Endothelial cell of umbilical vein (primary cell): ENCODE data around the gene MSX2. TPM values are rescaled to one million over a fixed set of nuclear protein-coding genes. Genes with fewer than 3 reads are reported as not detected.

ENCODE experiments used
- BruUV-seq: library from RNA; stranded (reverse); fragments of 400-500 nt; replicated peaks from 2 replicates; lab custom pipeline; 2021; lab: Mats Ljungman, UMichigan
- CTCF ChIA-PET: fragments of 300-600, 350-600 bp; sonication (Branson Sonifier 250); formaldehyde crosslinking; loops from one replicate; lab custom pipeline; 2021; ENCODE audit warnings: antibody characterized with exemption, inconsistent platforms; lab: Charles Lee
- POLR2A ChIA-PET: fragments of 300-600, 350-600 bp; sonication (Branson Sonifier 250); formaldehyde crosslinking; loops from one replicate; lab custom pipeline; 2021; ENCODE audit warnings: antibody characterized with exemption, inconsistent platforms; lab: Charles Lee
- DNase-seq: peaks from one replicate; pipeline ENCODE4 v3.0.0-alpha.2; 2011; ENCODE audit warnings: low read depth, low spot score
- FAIRE-seq: peaks from 2 replicates; lab custom pipeline; 2011; peaks lifted over from hg19 to GRCh38; lab: Jason Lieb, UNC
- H2AFZ ChIP-seq: 2 replicates; pipeline ENCODE4 v1.6.0; 2012; ENCODE audit warnings: low read depth, low read length, control low read depth, inconsistent platforms
- H3K27ac ChIP-seq: 2 replicates; pipeline ENCODE4 v1.5.1; 2011; ENCODE audit warnings: low read depth, mild to moderate bottlenecking, control low read depth, low read length, moderate library complexity; ENCODE audit not compliant: insufficient read depth
- H3K27me3 ChIP-seq, 2 experiments: 2 replicates each; pipeline versions ENCODE4 v1.6.0 to v1.6.1; 2011; ENCODE audit warnings: low read length in 2 of 2, mixed read lengths in 1 of 2; ENCODE audit not compliant: control insufficient read depth in 2 of 2, insufficient read depth in 2 of 2
- H3K36me3 ChIP-seq, 2 experiments: 2 replicates in 1 of 2; 3 replicates in 1 of 2; pipeline ENCODE4 v1.5.1; 2011; ENCODE audit warnings: low read length in 2 of 2, mild to moderate bottlenecking in 1 of 2, moderate library complexity in 1 of 2; ENCODE audit not compliant: control insufficient read depth in 2 of 2, insufficient read depth in 2 of 2; ENCODE audit errors: extremely low read depth in 1 of 2
- H3K4me1 ChIP-seq: 3 replicates; pipeline ENCODE4 v1.5.1; 2011; ENCODE audit warnings: mild to moderate bottlenecking, low read length; ENCODE audit not compliant: control insufficient read depth, insufficient read depth; ENCODE audit errors: extremely low read depth
- H3K4me2 ChIP-seq: 2 replicates; pipeline ENCODE4 v1.6.1; 2011; ENCODE audit warnings: low read length, control low read depth, mixed read lengths; ENCODE audit not compliant: insufficient read depth
- H3K4me3 ChIP-seq, 3 experiments: fragments of 200-600 bp in 1 of 3; sonication (generic), shearing (Covaris generic) in 1 of 3; replicated peaks in 1 of 3; 2 replicates each; pipeline ENCODE4 v1.5.1; 2011 to 2016; ENCODE audit warnings: control low read depth in 3 of 3, low read length in 3 of 3, mild to moderate bottlenecking in 2 of 3, inconsistent platforms in 1 of 3, low read depth in 1 of 3, moderate library complexity in 1 of 3; ENCODE audit not compliant: insufficient read depth in 1 of 3
- H3K79me2 ChIP-seq: 2 replicates; pipeline ENCODE4 v1.6.0; 2012; ENCODE audit warnings: low read length, inconsistent platforms; ENCODE audit not compliant: control insufficient read depth, insufficient read depth
- H3K9ac ChIP-seq: replicated peaks from 2 replicates; pipeline ENCODE3; 2011; ENCODE audit warnings: low read length, control low read depth; ENCODE audit not compliant: insufficient read depth; ENCODE audit errors: extremely low read depth
- H3K9me1 ChIP-seq: replicated peaks from 3 replicates; pipeline ENCODE4 v1.6.0; 2011; ENCODE audit warnings: mild to moderate bottlenecking, low read length; ENCODE audit not compliant: control insufficient read depth, insufficient read depth; ENCODE audit errors: extremely low read depth
- H3K9me3 ChIP-seq: replicated peaks from 2 replicates; pipeline ENCODE4 v1.5.1; 2012; ENCODE audit warnings: low read length, inconsistent platforms; ENCODE audit not compliant: control insufficient read depth, insufficient read depth
- H4K20me1 ChIP-seq: replicated peaks from 2 replicates; pipeline ENCODE3; 2011; ENCODE audit warnings: mild to moderate bottlenecking, low read length; ENCODE audit not compliant: control insufficient read depth, insufficient read depth; ENCODE audit errors: extremely low read depth
- EZH2 ChIP-seq: IDR thresholded peaks from 2 replicates; pipeline ENCODE4 v1.6.1; 2012; ENCODE audit warnings: borderline replicate concordance, low read depth, mild to moderate bottlenecking, moderate library complexity, low read length, inconsistent platforms; ENCODE audit not compliant: severe bottlenecking
- FOS ChIP-seq: IDR thresholded peaks from 2 replicates; pipeline ENCODE4 v1.6.1; 2011; ENCODE audit warnings: mild to moderate bottlenecking, low read length, moderate library complexity, borderline replicate concordance; ENCODE audit not compliant: insufficient read depth
- GATA2 ChIP-seq: IDR thresholded peaks from 2 replicates; pipeline ENCODE4 v1.7.0; 2011; ENCODE audit warnings: low read depth, mild to moderate bottlenecking, moderate library complexity, mixed read lengths, low read length; ENCODE audit not compliant: insufficient read length, insufficient read depth
- JUN ChIP-seq: IDR thresholded peaks from 2 replicates; pipeline ENCODE4 v1.6.1; 2011; ENCODE audit warnings: borderline replicate concordance, low read depth; ENCODE audit not compliant: insufficient read length, insufficient read depth
- MAX ChIP-seq: IDR thresholded peaks from 2 replicates; pipeline ENCODE4 v1.6.1; 2011; ENCODE audit not compliant: insufficient read depth, insufficient read length
- MYC ChIP-seq: IDR thresholded peaks from one replicate; pipeline ENCODE4 v1.6.1; 2011; ENCODE audit warnings: mild to moderate bottlenecking, low read depth, low read length
- POLR2A ChIP-seq: IDR thresholded peaks from 2 replicates; pipeline ENCODE4 v1.6.1; 2012; ENCODE audit warnings: low read depth, mild to moderate bottlenecking, control low read depth, low read length
- POLR2AphosphoS5 ChIP-seq: IDR thresholded peaks from 2 replicates; pipeline ENCODE4 v1.6.1; 2012; ENCODE audit warnings: low read depth, mild to moderate bottlenecking, control low read depth, low read length, moderate library complexity; ENCODE audit not compliant: insufficient read depth
- dilution Hi-C: fragments of 300-500 bp; cut with MboI; formaldehyde crosslinking; loops from one replicate; pipeline ENCODE4 v1.15.0; 2019; ENCODE audit warnings: low sequenced_read_pairs; ENCODE audit not compliant: extremely low pct_ligation_motif_present
- intact Hi-C: fragments of 100-400 bp; cut with micrococcal nuclease; formaldehyde crosslinking; loops from one replicate; pipeline ENCODE4 v1.10.0; 2022
- polyA plus RNA-seq, 4 experiments: library from polyadenylated mRNA; depleted of rRNA in 3 of 4; stranded (reverse) in 3 of 4; unstranded in 1 of 4; fragments of >200 nt; gene quantifications; 2 replicates each; pipeline versions ENCODE4 v1.2.1 to v1.2.3, GENCODE V29; 2011 to 2012; ENCODE audit warnings: missing spikeins in 1 of 4
- total RNA-seq: library from RNA; stranded (reverse); gene quantifications from 2 replicates; pipeline ENCODE4 v1.2.3, GENCODE V29; 2021
- TF ChIP-seq, protein P1 (sequence below), 2 donors: IDR thresholded peaks; 1 replicate in 1 of 2; 2 replicates in 1 of 2; pipeline ENCODE4 v1.5.1; 2011; ENCODE audit warnings: low read length in 2 of 2, mild to moderate bottlenecking in 2 of 2, moderate library complexity in 2 of 2, control low read depth in 1 of 2, inconsistent platforms in 1 of 2, low read depth in 1 of 2; ENCODE audit not compliant: insufficient read depth in 1 of 2; ENCODE audit errors: extremely low read depth in 1 of 2

MSX2 gene
- total and polyA plus RNA-seq, 2 donors (not counting 3 experiments of a cell fraction or from before 2014, with no cell fraction given) = not detected

DNA sequence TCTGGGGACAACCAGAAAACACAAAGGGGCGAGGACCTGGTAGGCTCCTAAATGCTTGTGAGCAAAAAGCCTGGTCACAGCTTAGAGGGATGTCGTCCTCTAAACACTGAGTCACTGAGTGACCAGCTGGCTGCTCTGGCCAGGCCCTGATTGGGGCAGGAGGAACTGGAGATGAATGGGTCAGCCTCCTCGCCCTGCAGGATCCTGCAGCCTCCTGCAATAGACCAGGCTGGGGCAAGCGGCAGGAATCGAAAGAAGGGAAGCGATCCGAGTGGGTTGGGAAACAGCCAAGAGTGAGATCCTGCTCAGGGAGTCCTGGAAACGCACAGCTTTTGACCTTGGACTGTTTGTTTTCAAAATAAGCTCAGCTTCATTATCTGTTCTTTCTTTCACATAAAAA is 34.1 kb upstream of the MSX2 start:
- FAIRE-seq (no peak), DNase-seq (no peak)
- intact Hi-C loops (no loop called here), dilution Hi-C loops (no loop called here)
- no peaks in the 10 kb centered on the region for H3K4me1 ChIP-seq
- no peaks in the 10 kb centered on the region for H3K9me3 ChIP-seq
- no peaks in the 10 kb centered on the region for H3K9me1 ChIP-seq
- no peak overlapping the region for H3K4me2 ChIP-seq
- no peak overlapping the region for H3K27ac ChIP-seq
- H3K9ac ChIP-seq = no peak overlapping the region
- no TSS peak for BruUV-seq
- no peak overlapping the region for H3K4me3 ChIP-seq
- no peaks in the 10 kb centered on the region for H4K20me1 ChIP-seq
- H2AFZ ChIP-seq = no peak overlapping the region
- no peaks in the 10 kb centered on the region for H3K79me2 ChIP-seq
- no peaks in the 10 kb centered on the region for H3K36me3 ChIP-seq
- ChIA-PET CTCF (no interaction called here), POLR2A (no interaction called here)
- no peak for TF ChIP-seq POLR2A
- TF ChIP-seq JUN = no peak
- TF ChIP-seq GATA2 = no peak
- no peak for TF ChIP-seq FOS
- no peak for TF ChIP-seq POLR2AphosphoS5
- no peak for TF ChIP-seq EZH2
- no peak for TF ChIP-seq MAX
- TF ChIP-seq, protein P1, sequence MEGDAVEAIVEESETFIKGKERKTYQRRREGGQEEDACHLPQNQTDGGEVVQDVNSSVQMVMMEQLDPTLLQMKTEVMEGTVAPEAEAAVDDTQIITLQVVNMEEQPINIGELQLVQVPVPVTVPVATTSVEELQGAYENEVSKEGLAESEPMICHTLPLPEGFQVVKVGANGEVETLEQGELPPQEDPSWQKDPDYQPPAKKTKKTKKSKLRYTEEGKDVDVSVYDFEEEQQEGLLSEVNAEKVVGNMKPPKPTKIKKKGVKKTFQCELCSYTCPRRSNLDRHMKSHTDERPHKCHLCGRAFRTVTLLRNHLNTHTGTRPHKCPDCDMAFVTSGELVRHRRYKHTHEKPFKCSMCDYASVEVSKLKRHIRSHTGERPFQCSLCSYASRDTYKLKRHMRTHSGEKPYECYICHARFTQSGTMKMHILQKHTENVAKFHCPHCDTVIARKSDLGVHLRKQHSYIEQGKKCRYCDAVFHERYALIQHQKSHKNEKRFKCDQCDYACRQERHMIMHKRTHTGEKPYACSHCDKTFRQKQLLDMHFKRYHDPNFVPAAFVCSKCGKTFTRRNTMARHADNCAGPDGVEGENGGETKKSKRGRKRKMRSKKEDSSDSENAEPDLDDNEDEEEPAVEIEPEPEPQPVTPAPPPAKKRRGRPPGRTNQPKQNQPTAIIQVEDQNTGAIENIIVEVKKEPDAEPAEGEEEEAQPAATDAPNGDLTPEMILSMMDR (IDR thresholded peaks at IDR 0.05; ENCODE audit: extremely low read depth in 1 of 2, insufficient read depth in 1 of 2, low read depth in 1 of 2, low read length in 2 of 2) = no peak
- TF ChIP-seq MYC = no peak
- no peaks in the 10 kb centered on the region for H3K27me3 ChIP-seq
